Neural crest cell (in vitro differentiated cells): ENCODE data around the gene SDE2. TPM values are rescaled to one million over a fixed set of nuclear protein-coding genes. Genes with fewer than 3 reads are reported as not detected.

Source experiments
- DNase-seq: peaks from one replicate; pipeline ENCODE4 v3.0.0; 2021; ENCODE audit warnings: low read depth, mixed read lengths, low spot score
- H3K27ac Mint-ChIP-seq: one replicate; pipeline ENCODE4 v1.8.0; 2021; ENCODE audit warnings: mild to moderate bottlenecking, mixed read lengths; ENCODE audit not compliant: unreplicated experiment
- H3K27me3 Mint-ChIP-seq: 2 replicates; pipeline ENCODE4 v1.8.0; 2021; ENCODE audit warnings: low read depth, mild to moderate bottlenecking, mixed read lengths
- H3K36me3 Mint-ChIP-seq: 2 replicates; pipeline ENCODE4 v1.8.0; 2021; ENCODE audit warnings: low read depth, mild to moderate bottlenecking, mixed read lengths
- H3K4me1 Mint-ChIP-seq: 2 replicates; pipeline ENCODE4 v1.8.0; 2021; ENCODE audit warnings: mixed read lengths
- H3K4me3 Mint-ChIP-seq: one replicate; pipeline ENCODE4 v1.8.0; 2021; ENCODE audit warnings: mild to moderate bottlenecking, mixed read lengths
- H3K9me3 Mint-ChIP-seq: 2 replicates; pipeline ENCODE4 v1.8.0; 2021; ENCODE audit warnings: mixed read lengths
- total RNA-seq: library from RNA; stranded (reverse); gene quantifications from 2 replicates; pipeline ENCODE4 v1.2.1, GENCODE V29; 2021
- TF ChIP-seq, protein P1 (sequence below): fragments of 200-600 bp; sonication (generic); conservative IDR thresholded peaks from 2 replicates; pipeline ENCODE4 v1.5.0; 2021; ENCODE audit warnings: antibody characterized with exemption, mild to moderate bottlenecking

Gene SDE2
- total RNA-seq, 1 donor from 2014 or later, result 18.1 TPM

DNA sequence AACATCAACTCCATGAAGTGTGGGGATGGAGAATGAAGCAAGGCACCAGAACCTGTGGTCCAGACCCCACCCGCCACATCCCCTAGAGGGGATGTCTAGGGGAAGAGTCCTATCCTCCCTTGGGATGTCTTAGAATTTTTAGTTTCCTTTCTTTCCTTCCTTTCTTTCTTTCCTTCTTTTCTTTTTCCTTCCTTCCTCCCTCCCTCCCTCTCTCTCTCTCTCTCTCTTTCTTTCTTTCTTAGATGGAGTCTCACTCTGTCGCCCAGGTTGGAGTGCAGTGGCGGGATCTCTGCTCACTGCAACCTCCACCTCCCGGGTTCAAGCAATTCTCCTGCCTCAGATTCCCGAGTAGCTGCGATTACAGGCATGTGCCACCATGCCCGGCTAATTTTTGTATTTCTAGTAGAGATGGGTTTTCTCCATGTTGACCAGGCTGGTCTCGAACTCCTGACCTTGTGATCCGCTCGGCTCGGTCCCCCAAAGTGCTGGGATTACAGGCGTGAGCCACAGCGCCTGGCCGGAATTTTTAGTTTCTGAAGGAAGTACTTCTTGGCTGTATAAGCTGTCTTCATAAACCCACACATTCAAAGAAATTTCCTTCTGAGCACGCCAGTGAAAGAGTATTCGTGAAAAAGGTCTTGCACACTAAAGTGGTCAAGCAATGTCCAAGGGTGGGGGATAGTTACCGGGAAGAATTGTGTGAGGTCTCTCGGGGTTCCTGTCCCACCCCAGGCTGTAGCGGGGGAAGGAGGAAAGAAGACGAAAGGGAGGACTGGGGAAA is 37.3 kb downstream of the SDE2 start:
- no peak overlapping the region for H3K4me3 Mint-ChIP-seq
- H3K36me3 Mint-ChIP-seq, result no peaks in the 10 kb centered on the region
- TF ChIP-seq, protein P1, sequence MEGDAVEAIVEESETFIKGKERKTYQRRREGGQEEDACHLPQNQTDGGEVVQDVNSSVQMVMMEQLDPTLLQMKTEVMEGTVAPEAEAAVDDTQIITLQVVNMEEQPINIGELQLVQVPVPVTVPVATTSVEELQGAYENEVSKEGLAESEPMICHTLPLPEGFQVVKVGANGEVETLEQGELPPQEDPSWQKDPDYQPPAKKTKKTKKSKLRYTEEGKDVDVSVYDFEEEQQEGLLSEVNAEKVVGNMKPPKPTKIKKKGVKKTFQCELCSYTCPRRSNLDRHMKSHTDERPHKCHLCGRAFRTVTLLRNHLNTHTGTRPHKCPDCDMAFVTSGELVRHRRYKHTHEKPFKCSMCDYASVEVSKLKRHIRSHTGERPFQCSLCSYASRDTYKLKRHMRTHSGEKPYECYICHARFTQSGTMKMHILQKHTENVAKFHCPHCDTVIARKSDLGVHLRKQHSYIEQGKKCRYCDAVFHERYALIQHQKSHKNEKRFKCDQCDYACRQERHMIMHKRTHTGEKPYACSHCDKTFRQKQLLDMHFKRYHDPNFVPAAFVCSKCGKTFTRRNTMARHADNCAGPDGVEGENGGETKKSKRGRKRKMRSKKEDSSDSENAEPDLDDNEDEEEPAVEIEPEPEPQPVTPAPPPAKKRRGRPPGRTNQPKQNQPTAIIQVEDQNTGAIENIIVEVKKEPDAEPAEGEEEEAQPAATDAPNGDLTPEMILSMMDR, result no peak
- H3K27me3 Mint-ChIP-seq, result peaks cover 5% of the 10 kb centered on the region
- H3K27ac Mint-ChIP-seq, result no peak overlapping the region
- no peak for DNase-seq
- H3K9me3 Mint-ChIP-seq, result no peaks in the 10 kb centered on the region
- H3K4me1 Mint-ChIP-seq, result no peaks in the 10 kb centered on the region

DNA sequence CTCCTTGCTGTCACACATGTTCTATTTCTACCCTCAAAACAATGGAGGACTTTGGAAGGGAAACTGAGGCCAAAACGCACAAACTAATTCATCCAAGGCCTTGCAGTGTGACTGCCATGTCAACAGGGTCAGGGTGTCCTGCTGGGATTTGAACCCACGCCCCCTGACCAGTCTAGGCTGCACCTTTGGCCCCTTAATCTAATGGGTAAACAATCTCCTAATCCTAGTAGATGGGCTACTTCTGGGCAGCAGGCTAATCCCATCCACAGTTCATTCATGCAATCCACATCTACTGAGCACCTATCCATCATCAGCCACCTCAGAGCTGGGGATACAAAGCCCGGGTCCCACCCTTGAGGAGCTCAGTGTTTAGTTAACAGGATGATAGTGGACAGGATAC is 41.1 kb downstream of the SDE2 start:
- Mint-ChIP-seq H3K4me3 (no peak overlapping the region), H3K27me3 (peaks cover 8% of the 10 kb centered on the region), H3K9me3 (no peaks in the 10 kb centered on the region), H3K27ac (no peak overlapping the region), H3K36me3 (no peaks in the 10 kb centered on the region), H3K4me1 (no peaks in the 10 kb centered on the region)
- DNase-seq, result no peak
- TF ChIP-seq, protein P1, result no peak

DNA sequence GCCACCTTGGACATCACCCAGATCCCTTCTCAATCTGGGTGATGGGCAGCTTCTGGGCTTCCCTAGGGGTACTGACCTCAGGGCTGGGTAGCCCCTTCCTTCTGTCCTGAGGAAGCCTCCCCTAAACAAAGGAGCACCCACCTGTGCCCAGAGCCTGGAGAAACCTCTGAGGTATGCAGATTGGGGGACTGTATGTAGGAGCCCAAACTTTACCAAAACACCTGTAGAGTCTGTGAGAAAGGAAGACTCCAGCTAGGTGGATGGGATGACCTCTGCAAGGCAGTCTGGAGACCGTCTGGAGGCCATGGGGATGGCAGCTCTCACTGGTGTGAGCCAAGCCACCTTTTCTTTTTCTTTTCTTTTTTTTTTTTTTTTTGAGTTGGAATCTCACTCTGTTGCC is 44.4 kb downstream of the SDE2 start:
- Mint-ChIP-seq H3K4me3 (no peak overlapping the region), H3K9me3 (no peaks in the 10 kb centered on the region), H3K36me3 (no peaks in the 10 kb centered on the region), H3K4me1 (no peaks in the 10 kb centered on the region), H3K27ac (no peak overlapping the region), H3K27me3 (peaks cover 16% of the 10 kb centered on the region)
- TF ChIP-seq, protein P1, result no peak
- DNase-seq, result no peak

DNA sequence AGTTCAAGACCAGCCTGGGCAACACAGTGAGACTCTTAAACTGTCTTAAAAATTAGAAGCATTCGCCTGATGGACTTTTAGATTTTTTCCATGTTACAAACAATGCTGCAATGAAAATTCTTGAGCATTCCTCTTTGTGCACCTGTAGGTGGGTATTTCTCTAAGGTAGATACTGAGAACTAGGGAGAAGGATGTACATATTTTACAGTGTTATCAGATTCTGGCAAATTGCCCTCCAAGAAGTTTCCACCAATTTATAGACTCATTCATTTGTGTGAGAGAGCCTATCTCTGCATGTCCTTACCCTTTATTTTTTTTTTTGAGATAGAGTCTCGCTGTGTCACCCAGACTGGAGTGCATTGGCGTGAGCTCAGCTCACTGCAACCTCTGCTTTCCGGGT is 45.8 kb downstream of the SDE2 start:
- peaks cover 18% of the 10 kb centered on the region for H3K27me3 Mint-ChIP-seq
- TF ChIP-seq, protein P1, result no peak
- H3K4me1 Mint-ChIP-seq, result no peaks in the 10 kb centered on the region
- no peak for DNase-seq
- H3K4me3 Mint-ChIP-seq, result no peak overlapping the region
- H3K36me3 Mint-ChIP-seq, result no peaks in the 10 kb centered on the region
- no peaks in the 10 kb centered on the region for H3K9me3 Mint-ChIP-seq
- no peak overlapping the region for H3K27ac Mint-ChIP-seq

DNA sequence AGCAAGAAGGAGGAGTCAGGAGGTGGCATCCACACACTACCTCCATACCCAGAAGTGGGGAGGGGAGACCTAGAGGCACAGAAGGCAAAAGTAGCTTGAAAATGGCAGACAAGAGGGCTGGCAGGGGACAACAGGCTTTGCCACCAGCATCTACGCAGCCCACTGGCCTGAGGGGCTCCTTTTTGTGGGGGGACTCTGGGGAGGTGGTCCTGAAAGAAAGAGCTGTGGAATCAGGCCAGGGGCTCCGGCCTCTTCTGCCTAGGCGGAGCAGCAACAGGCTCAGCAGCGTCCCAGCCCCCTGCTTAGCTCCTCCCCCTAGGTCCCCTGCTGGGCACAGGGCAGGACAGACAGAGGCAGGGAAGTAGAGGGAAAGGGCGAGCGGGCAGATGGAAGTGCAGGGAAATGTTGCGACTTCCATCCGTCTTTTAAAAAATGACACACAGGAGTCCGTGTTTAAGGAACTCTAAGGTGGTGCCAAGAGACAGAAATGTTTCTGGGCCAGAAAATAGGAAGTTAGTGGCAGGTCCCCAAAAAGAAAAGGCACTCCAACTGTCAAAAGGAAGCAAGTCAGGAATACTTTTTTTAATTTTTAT is 48.1 kb downstream of the SDE2 start:
- no peak for DNase-seq
- Mint-ChIP-seq H3K4me1 (peaks cover 14% of the 10 kb centered on the region), H3K36me3 (no peaks in the 10 kb centered on the region), H3K27me3 (peaks cover 21% of the 10 kb centered on the region), H3K27ac (no peak overlapping the region), H3K9me3 (no peaks in the 10 kb centered on the region), H3K4me3 (no peak overlapping the region)
- TF ChIP-seq, protein P1, result no peak
